Progenitor cell of endocrine pancreas (in vitro differentiated cells): ENCODE measurements around the gene PCK2. TPM values are rescaled to one million over a fixed set of nuclear protein-coding genes. Genes with fewer than 3 reads are reported as not detected.

Experiments used
- DNase-seq: peaks from one replicate; pipeline ENCODE4 v3.0.0; 2021; ENCODE audit warnings: low spot score; ENCODE audit not compliant: unreplicated experiment
- H3K27ac Mint-ChIP-seq: 2 replicates; pipeline ENCODE4 v1.8.0; 2021; ENCODE audit warnings: mild to moderate bottlenecking, moderate library complexity, mixed read lengths
- H3K27me3 Mint-ChIP-seq: 2 replicates; pipeline ENCODE4 v1.8.0; 2021; ENCODE audit warnings: mixed read lengths
- H3K36me3 Mint-ChIP-seq: 2 replicates; pipeline ENCODE4 v1.8.0; 2022; ENCODE audit warnings: mixed read lengths; ENCODE audit not compliant: insufficient read depth
- H3K4me1 Mint-ChIP-seq: 2 replicates; pipeline ENCODE4 v1.8.0; 2021; ENCODE audit warnings: low read depth, mixed read lengths
- H3K4me3 Mint-ChIP-seq: 2 replicates; pipeline ENCODE4 v1.8.0; 2021; ENCODE audit warnings: low read depth, mild to moderate bottlenecking, moderate library complexity, mixed read lengths
- H3K9me3 Mint-ChIP-seq: 2 replicates; pipeline ENCODE4 v1.8.0; 2021; ENCODE audit warnings: low read depth, mixed read lengths
- CTCF ChIP-seq: fragments of 200-600 bp; sonication (generic); IDR thresholded peaks from one replicate; pipeline ENCODE4 v1.5.0; 2021; ENCODE audit warnings: antibody characterized with exemption, mild to moderate bottlenecking; ENCODE audit not compliant: unreplicated experiment
- total RNA-seq: library from RNA; stranded (reverse); gene quantifications from 2 replicates; pipeline ENCODE4 v1.2.1, GENCODE V29; 2021

Gene PCK2
- total RNA-seq, 1 donor from 2014 or later = 29.7 TPM

GRCh38 chr14:24130717-24131548 lies 36.8 kb downstream of the PCK2 start:
- no peak for TF ChIP-seq CTCF
- no peak overlapping the region for H3K4me3 Mint-ChIP-seq
- no peak for DNase-seq
- peaks cover 8% of the 10 kb centered on the region for H3K4me1 Mint-ChIP-seq
- no peaks in the 10 kb centered on the region for H3K36me3 Mint-ChIP-seq
- H3K9me3 Mint-ChIP-seq = no peaks in the 10 kb centered on the region
- no peak overlapping the region for H3K27ac Mint-ChIP-seq
- H3K27me3 Mint-ChIP-seq = no peaks in the 10 kb centered on the region

GRCh38 chr14:24131549-24131966 lies 37.4 kb downstream of the PCK2 start:
- Mint-ChIP-seq H3K4me3 (no peak overlapping the region), H3K27me3 (no peaks in the 10 kb centered on the region), H3K9me3 (no peaks in the 10 kb centered on the region), H3K36me3 (no peaks in the 10 kb centered on the region), H3K27ac (no peak overlapping the region), H3K4me1 (peaks cover 10% of the 10 kb centered on the region)
- DNase-seq = no peak
- no peak for TF ChIP-seq CTCF

GRCh38 chr14:24132061-24132685 lies 38.1 kb downstream of the PCK2 start:
- no peaks in the 10 kb centered on the region for H3K27me3 Mint-ChIP-seq
- peaks cover under 1% of the 10 kb centered on the region for H3K36me3 Mint-ChIP-seq
- no peak for DNase-seq
- H3K4me1 Mint-ChIP-seq = peaks cover 16% of the 10 kb centered on the region
- no peaks in the 10 kb centered on the region for H3K9me3 Mint-ChIP-seq
- TF ChIP-seq CTCF = no peak
- no peak overlapping the region for H3K27ac Mint-ChIP-seq
- H3K4me3 Mint-ChIP-seq = no peak overlapping the region

GRCh38 chr14:24132976-24133375 lies 38.9 kb downstream of the PCK2 start:
- peaks cover 16% of the 10 kb centered on the region for H3K4me1 Mint-ChIP-seq
- H3K4me3 Mint-ChIP-seq = no peak overlapping the region
- no peak overlapping the region for H3K27ac Mint-ChIP-seq
- no peak for TF ChIP-seq CTCF
- H3K9me3 Mint-ChIP-seq = no peaks in the 10 kb centered on the region
- no peaks in the 10 kb centered on the region for H3K27me3 Mint-ChIP-seq
- H3K36me3 Mint-ChIP-seq = peaks cover 1% of the 10 kb centered on the region
- DNase-seq = no peak

GRCh38 chr14:24133735-24134134 lies 39.6 kb downstream of the PCK2 start:
- Mint-ChIP-seq H3K27me3 (no peaks in the 10 kb centered on the region), H3K4me1 (peaks cover 16% of the 10 kb centered on the region), H3K36me3 (peaks cover 5% of the 10 kb centered on the region), H3K4me3 (no peak overlapping the region), H3K9me3 (no peaks in the 10 kb centered on the region), H3K27ac (no peak overlapping the region)
- DNase-seq = no peak
- TF ChIP-seq CTCF = no peak
